Measurements from ENCODE around the gene NUDT4. TPM values are rescaled to one million over a fixed set of nuclear protein-coding genes. Genes with fewer than 3 reads are reported as not detected.
A peak's percentile ranks its signal among the peaks of the same experiment; 100 is the strongest.
"Not testable (repeated sequence)": the region's sequence is repeated elsewhere in the genome, so short reads cannot be mapped to it uniquely, and the experiment has no call there.

NUDT4 gene
- total RNA-seq, 1 experiment from 2014 or later: 21.0 TPM

DNA sequence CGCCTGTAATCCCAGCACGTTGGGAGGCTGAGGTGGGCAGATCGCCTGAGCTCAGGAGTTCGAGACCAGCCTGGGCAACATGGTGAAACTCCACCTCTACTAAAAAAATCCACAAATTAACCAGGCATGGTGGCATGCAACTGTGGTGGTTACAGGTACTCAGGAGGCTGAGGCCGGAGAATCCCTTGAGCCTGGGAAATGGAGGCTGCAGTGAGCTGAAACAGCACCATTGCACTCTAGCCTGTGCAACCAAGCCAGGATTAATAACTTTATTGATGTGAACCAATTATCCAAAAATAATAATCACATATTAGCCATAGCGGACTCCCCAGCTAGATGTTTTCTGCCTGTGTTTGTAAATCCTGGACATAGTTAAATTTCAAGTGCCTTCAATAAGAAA lies 1.8 kb upstream of the NUDT4 start:
- Histone ChIP-seq H3K9me2 (replicated peaks; ENCODE audit: insufficient read depth, low read length) (no peaks in the 10 kb centered on the region), H3K4me3 (ENCODE audit: low read length) (no peak overlapping the region), H3K27me3 (ENCODE audit: low read length) (no peaks in the 10 kb centered on the region), H2AFZ (ENCODE audit: low read length) (no peak overlapping the region), H3K9me3 (ENCODE audit: low read length) (no peaks in the 10 kb centered on the region), H4K20me1 (ENCODE audit: insufficient read depth, low read depth, low read length) (peaks cover 6% of the 10 kb centered on the region; the same call in 1 of the 2 replicates), H3K9ac (ENCODE audit: low read length) (no peak overlapping the region), H3K36me3 (ENCODE audit: insufficient read depth, low read length) (no peaks in the 10 kb centered on the region), H3K4me2 (ENCODE audit: low read depth, low read length, poor library complexity, severe bottlenecking) (no peak overlapping the region), H3K27ac (ENCODE audit: low read length) (no peak overlapping the region), H3K4me1 (ENCODE audit: low read length) (peaks cover 25% of the 10 kb centered on the region), H3K79me2 (ENCODE audit: low read length) (no peaks in the 10 kb centered on the region)
- no peak for DNase-seq

GRCh38 chr12:93376436-93377251 lies 1.1 kb upstream of the NUDT4 start:
- Histone ChIP-seq H4K20me1 (ENCODE audit: insufficient read depth, low read depth, low read length) (peaks cover 11% of the 10 kb centered on the region), H3K27me3 (ENCODE audit: low read length) (no peaks in the 10 kb centered on the region), H3K79me2 (ENCODE audit: low read length) (0 out of 2 replicates have a peak, but pooled peaks cover 4% of the 10 kb centered on the region), H3K27ac (ENCODE audit: low read length) (no peak overlapping the region), H3K4me3 (ENCODE audit: low read length) (no peak overlapping the region), H3K9me2 (replicated peaks; ENCODE audit: insufficient read depth, low read length) (no peaks in the 10 kb centered on the region), H3K36me3 (ENCODE audit: insufficient read depth, low read length) (no peaks in the 10 kb centered on the region), H3K9me3 (ENCODE audit: low read length) (no peaks in the 10 kb centered on the region), H3K4me2 (ENCODE audit: low read depth, low read length, poor library complexity, severe bottlenecking) (no peak overlapping the region), H3K9ac (ENCODE audit: low read length) (no peak overlapping the region), H2AFZ (ENCODE audit: low read length) (no peak overlapping the region), H3K4me1 (ENCODE audit: low read length) (peaks cover 25% of the 10 kb centered on the region)
- DNase-seq: no peak

GRCh38 chr12:93378196-93378997 lies 672 bp downstream of the NUDT4 start:
- H3K79me2 ChIP-seq (ENCODE audit: low read length); H3K27me3 ChIP-seq (ENCODE audit: low read length); H3K27ac ChIP-seq (ENCODE audit: low read length); H3K36me3 ChIP-seq (ENCODE audit: insufficient read depth, low read length); H3K9me2 ChIP-seq (replicated peaks; ENCODE audit: insufficient read depth, low read length); H3K9me3 ChIP-seq (ENCODE audit: low read length): not testable (repeated sequence)
- Histone ChIP-seq H4K20me1 (ENCODE audit: insufficient read depth, low read depth, low read length) (peaks cover 11% of the 10 kb centered on the region), H3K4me2 (ENCODE audit: low read depth, low read length, poor library complexity, severe bottlenecking) (peak overlapping the region; percentile 96), H3K9ac (ENCODE audit: low read length) (peak overlapping the region; percentile 81), H3K4me3 (ENCODE audit: low read length) (peak overlapping the region; percentile 80), H3K4me1 (ENCODE audit: low read length) (peaks cover 25% of the 10 kb centered on the region), H2AFZ (ENCODE audit: low read length) (peak overlapping the region; percentile 54)
- DNase-seq: peak; percentile 84

- H3K4me2 ChIP-seq (ENCODE audit: low read depth, low read length, poor library complexity, severe bottlenecking): peak overlapping the region; percentile 96
- peaks cover 25% of the 10 kb centered on the region for H3K4me1 ChIP-seq (ENCODE audit: low read length)
- H3K27ac ChIP-seq (ENCODE audit: low read length): no peak overlapping the region
- peak overlapping the region; percentile 81 for H3K9ac ChIP-seq (ENCODE audit: low read length)
- H3K79me2 ChIP-seq (ENCODE audit: low read length): 0 out of 2 replicates have a peak, but pooled peaks cover 4% of the 10 kb centered on the region
- no peaks in the 10 kb centered on the region for H3K27me3 ChIP-seq (ENCODE audit: low read length)
- no peaks in the 10 kb centered on the region for H3K9me3 ChIP-seq (ENCODE audit: low read length)
- no peaks in the 10 kb centered on the region for H3K9me2 ChIP-seq (replicated peaks; ENCODE audit: insufficient read depth, low read length)
- peaks cover 11% of the 10 kb centered on the region for H4K20me1 ChIP-seq (ENCODE audit: insufficient read depth, low read depth, low read length)
- H3K36me3 ChIP-seq (ENCODE audit: insufficient read depth, low read length): no peaks in the 10 kb centered on the region
- DNase-seq: peak; percentile 43
- H2AFZ ChIP-seq (ENCODE audit: low read length): peak overlapping the region; percentile 54
- H3K4me3 ChIP-seq (ENCODE audit: low read length): peak overlapping the region; percentile 80
These were observed 1.2 kb downstream of the NUDT4 start for GRCh38 chr12:93378998-93379325.

GRCh38 chr12:93379326-93379980 lies 1.7 kb downstream of the NUDT4 start:
- Histone ChIP-seq H3K79me2 (ENCODE audit: low read length) (0 out of 2 replicates have a peak, but pooled peaks cover 4% of the 10 kb centered on the region), H2AFZ (ENCODE audit: low read length) (no peak overlapping the region), H3K36me3 (ENCODE audit: insufficient read depth, low read length) (no peaks in the 10 kb centered on the region), H3K27me3 (ENCODE audit: low read length) (no peaks in the 10 kb centered on the region), H3K9me3 (ENCODE audit: low read length) (no peaks in the 10 kb centered on the region), H3K4me3 (ENCODE audit: low read length) (peak overlapping the region; percentile 80), H4K20me1 (ENCODE audit: insufficient read depth, low read depth, low read length) (peaks cover 11% of the 10 kb centered on the region), H3K27ac (ENCODE audit: low read length) (no peak overlapping the region), H3K4me2 (ENCODE audit: low read depth, low read length, poor library complexity, severe bottlenecking) (peak overlapping the region; percentile 96), H3K9me2 (replicated peaks; ENCODE audit: insufficient read depth, low read length) (no peaks in the 10 kb centered on the region), H3K9ac (ENCODE audit: low read length) (peak overlapping the region; percentile 81), H3K4me1 (ENCODE audit: low read length) (peaks cover 25% of the 10 kb centered on the region)
- DNase-seq: peak; percentile 47

- Histone ChIP-seq H3K4me3 (ENCODE audit: low read length) (peak overlapping the region; percentile 80; the same call in 1 of the 2 replicates), H3K9ac (ENCODE audit: low read length) (no peak overlapping the region), H3K4me2 (ENCODE audit: low read depth, low read length, poor library complexity, severe bottlenecking) (peak overlapping the region; percentile 96), H3K9me3 (ENCODE audit: low read length) (no peaks in the 10 kb centered on the region), H2AFZ (ENCODE audit: low read length) (no peak overlapping the region), H3K27me3 (ENCODE audit: low read length) (no peaks in the 10 kb centered on the region), H3K79me2 (ENCODE audit: low read length) (peaks cover 5% of the 10 kb centered on the region; the same call in 1 of the 2 replicates), H4K20me1 (ENCODE audit: insufficient read depth, low read depth, low read length) (peaks cover 13% of the 10 kb centered on the region), H3K9me2 (replicated peaks; ENCODE audit: insufficient read depth, low read length) (no peaks in the 10 kb centered on the region), H3K27ac (ENCODE audit: low read length) (no peak overlapping the region), H3K36me3 (ENCODE audit: insufficient read depth, low read length) (no peaks in the 10 kb centered on the region), H3K4me1 (ENCODE audit: low read length) (peaks cover 25% of the 10 kb centered on the region)
- DNase-seq: peak; percentile 26
These were observed 2.2 kb downstream of the NUDT4 start for GRCh38 chr12:93379981-93380361.

DNA sequence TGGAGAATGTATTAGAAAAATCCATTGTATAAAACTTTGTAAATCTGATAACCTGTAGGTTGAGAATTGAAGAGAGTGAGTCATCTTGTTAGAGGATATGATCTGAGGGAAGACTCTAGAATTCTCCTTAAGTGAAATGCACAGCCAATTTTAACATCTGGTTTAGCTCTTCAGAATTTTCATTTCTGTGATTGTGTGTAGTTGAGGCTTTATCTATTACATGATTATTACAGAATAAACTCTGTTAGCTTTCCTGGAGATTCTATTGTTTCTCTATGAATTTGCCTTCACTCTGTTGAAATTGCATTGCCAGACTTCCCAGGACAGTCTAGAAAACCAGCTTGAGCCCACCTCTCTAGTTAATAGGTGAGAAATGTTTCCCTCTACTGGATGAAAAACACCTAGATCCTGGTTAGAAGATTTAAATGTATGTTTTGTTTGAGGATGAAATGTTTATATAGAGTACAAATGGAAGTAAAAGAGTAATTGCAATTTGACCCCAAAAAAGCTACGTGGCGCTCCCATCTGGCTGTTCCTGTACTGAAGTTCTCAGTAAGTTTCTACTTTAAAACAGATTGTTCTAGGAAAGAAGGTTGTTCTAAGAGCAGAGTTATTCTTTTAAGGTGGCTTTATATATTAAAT lies 2.9 kb downstream of the NUDT4 start:
- Histone ChIP-seq H4K20me1 (ENCODE audit: insufficient read depth, low read depth, low read length) (peaks cover 19% of the 10 kb centered on the region), H3K9me2 (replicated peaks; ENCODE audit: insufficient read depth, low read length) (no peaks in the 10 kb centered on the region), H3K4me1 (ENCODE audit: low read length) (peaks cover 25% of the 10 kb centered on the region), H3K27me3 (ENCODE audit: low read length) (no peaks in the 10 kb centered on the region), H3K4me2 (ENCODE audit: low read depth, low read length, poor library complexity, severe bottlenecking) (peak overlapping the region; percentile 96), H3K4me3 (ENCODE audit: low read length) (no peak overlapping the region), H3K9me3 (ENCODE audit: low read length) (no peaks in the 10 kb centered on the region), H3K9ac (ENCODE audit: low read length) (no peak overlapping the region), H3K27ac (ENCODE audit: low read length) (no peak overlapping the region), H3K79me2 (ENCODE audit: low read length) (peaks cover 9% of the 10 kb centered on the region; the same call in 1 of the 2 replicates), H3K36me3 (ENCODE audit: insufficient read depth, low read length) (no peaks in the 10 kb centered on the region), H2AFZ (ENCODE audit: low read length) (no peak overlapping the region)
- DNase-seq: no peak
